OCI-LY7 (cell line): ENCODE measurements around the gene RHOU. TPM values are rescaled to one million over a fixed set of nuclear protein-coding genes. Genes with fewer than 3 reads are reported as not detected.

Experiments used
- BruUV-seq: library from RNA; stranded (reverse); fragments of 400-500 nt; replicated peaks from 2 replicates; lab custom pipeline; 2021; lab: Mats Ljungman, UMichigan
- CTCF ChIA-PET: fragments of 300-600 bp; sonication (Branson Sonifier 250); formaldehyde crosslinking; loops from one replicate; lab custom pipeline; 2022; ENCODE audit warnings: antibody characterized with exemption; ENCODE audit not compliant: unreplicated experiment; lab: Charles Lee
- POLR2A ChIA-PET: fragments of 300-600 bp; sonication (Branson Sonifier 250); formaldehyde crosslinking; loops from one replicate; lab custom pipeline; 2022; ENCODE audit warnings: antibody characterized with exemption; lab: Charles Lee
- DNase-seq: peaks from one replicate; pipeline ENCODE4 v3.0.0-alpha.2; 2015; ENCODE audit warnings: low spot score
- H2AFZ ChIP-seq: fragments of 200-600 bp; sonication (generic), shearing (Covaris generic); 2 replicates; pipeline ENCODE4 v1.6.1; 2014; ENCODE audit warnings: mild to moderate bottlenecking, antibody characterized with exemption, low read length, moderate library complexity
- H3K27ac ChIP-seq: fragments of 200-600 bp; sonication (generic); 2 replicates; pipeline ENCODE4 v1.5.1; 2014; ENCODE audit warnings: mixed run types, low read depth, mild to moderate bottlenecking, moderate library complexity, low read length, inconsistent platforms; ENCODE audit not compliant: poor library complexity, severe bottlenecking
- H3K36me3 ChIP-seq: fragments of 200-600 bp; sonication (generic); 2 replicates; pipeline ENCODE4 v1.6.1; 2014; ENCODE audit warnings: mild to moderate bottlenecking, antibody characterized with exemption, low read length, moderate library complexity, mixed read lengths; ENCODE audit not compliant: insufficient read depth
- H3K4me1 ChIP-seq: fragments of 200-600 bp; sonication (generic); 2 replicates; pipeline ENCODE4 v1.5.1; 2014; ENCODE audit warnings: mild to moderate bottlenecking, low read length; ENCODE audit not compliant: insufficient read depth, poor library complexity, severe bottlenecking
- H3K4me2 ChIP-seq: fragments of 200-600 bp; sonication (generic); 2 replicates; pipeline ENCODE4 v1.6.1; 2014; ENCODE audit warnings: mild to moderate bottlenecking, low read length
- H3K4me3 ChIP-seq: fragments of 200-600 bp; sonication (generic); 2 replicates; pipeline ENCODE4 v1.5.1; 2014; ENCODE audit warnings: mild to moderate bottlenecking, low read depth, low read length; ENCODE audit not compliant: poor library complexity, severe bottlenecking
- H3K79me2 ChIP-seq: fragments of 200-600 bp; sonication (generic); 2 replicates; pipeline ENCODE4 v1.6.1; 2016; ENCODE audit warnings: low read depth, mild to moderate bottlenecking, low read length, moderate library complexity, mixed read lengths; ENCODE audit not compliant: insufficient read depth
- H3K9me2 ChIP-seq: fragments of 200-600 bp; sonication (generic); 2 replicates; pipeline ENCODE4 v1.6.1; 2016; ENCODE audit warnings: mild to moderate bottlenecking, low read length, mixed read lengths; ENCODE audit not compliant: insufficient read depth
- H3K9me3 ChIP-seq: fragments of 200-600 bp; sonication (generic); 2 replicates; pipeline ENCODE4 v1.6.1; 2014; ENCODE audit warnings: mild to moderate bottlenecking, mixed run types, low read length, mixed read lengths
- H4K20me1 ChIP-seq: fragments of 200-600 bp; sonication (generic); 2 replicates; pipeline ENCODE4 v1.6.1; 2014; ENCODE audit warnings: mild to moderate bottlenecking, antibody characterized with exemption, low read length, moderate library complexity, mixed read lengths; ENCODE audit not compliant: insufficient read depth
- CTCF ChIP-seq: fragments of 200-600 bp; sonication (generic); conservative IDR thresholded peaks from 2 replicates; pipeline ENCODE4 v1.5.1; 2014; ENCODE audit warnings: mild to moderate bottlenecking, antibody characterized with exemption, low read length, moderate library complexity, mixed read lengths
- EZH2phosphoT487 ChIP-seq: fragments of 200-600 bp; sonication (generic); IDR thresholded peaks from 2 replicates; pipeline ENCODE4 v1.6.1; 2018; ENCODE audit warnings: low read depth, borderline replicate concordance, mild to moderate bottlenecking, mixed run types, antibody characterized with exemption, low read length, moderate library complexity, mixed read lengths
- intact Hi-C: fragments of 100-400 bp; cut with micrococcal nuclease; formaldehyde crosslinking; loops from one replicate; pipeline ENCODE4 v1.10.0; 2022; ENCODE audit not compliant: unreplicated experiment
- total RNA-seq, 2 experiments: library from RNA; depleted of rRNA in 1 of 2; stranded (reverse); fragments of >200 nt in 1 of 2; shearing (Covaris generic) in 1 of 2; gene quantifications; 2 replicates each; pipeline ENCODE4 v1.2.3, GENCODE V29; 2014 to 2022

RHOU gene
- total RNA-seq, 2 experiments from 2014 or later = not detected

DNA sequence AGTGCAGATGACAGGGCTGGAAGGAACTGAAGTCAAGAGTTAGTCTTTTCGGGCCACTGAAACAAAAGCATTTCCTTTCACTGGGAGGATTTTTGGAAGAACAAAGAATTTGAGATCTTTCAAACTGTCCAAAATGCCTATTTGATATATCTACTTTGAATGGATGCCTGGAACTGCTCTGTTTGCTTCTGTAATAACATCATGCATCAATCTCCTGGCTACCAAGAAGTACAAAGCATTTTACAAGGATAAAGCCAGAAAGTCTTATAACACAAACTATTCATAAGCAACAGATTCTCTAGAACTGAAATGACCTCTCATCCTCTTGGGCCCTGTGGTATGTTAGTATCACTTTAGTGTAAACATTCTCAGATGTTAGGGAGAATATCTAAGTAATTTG is 18.2 kb upstream of the RHOU start:
- Histone ChIP-seq H3K79me2 (no peaks in the 10 kb centered on the region), H3K4me3 (no peak overlapping the region), H4K20me1 (no peaks in the 10 kb centered on the region), H3K27ac (no peak overlapping the region), H3K36me3 (no peaks in the 10 kb centered on the region), H3K9me3 (no peaks in the 10 kb centered on the region), H2AFZ (no peak overlapping the region), H3K4me1 (no peaks in the 10 kb centered on the region), H3K9me2 (no peaks in the 10 kb centered on the region), H3K4me2 (no peak overlapping the region)
- BruUV-seq = no TSS peak
- CTCF ChIA-PET = no interaction called here
- intact Hi-C loops = no loop called here
- no peak for TF ChIP-seq CTCF
- POLR2A ChIA-PET = no interaction called here
- no peak for DNase-seq

- ChIA-PET POLR2A (no interaction called here), CTCF (interaction anchor here (0.6 kb wide), 1 partner anchor 153 kb away, joined by 3 read pairs; no protein-coding TSS in a partner anchor)
- Histone ChIP-seq H3K27ac (no peak overlapping the region), H3K79me2 (no peaks in the 10 kb centered on the region), H3K9me2 (no peaks in the 10 kb centered on the region), H4K20me1 (no peaks in the 10 kb centered on the region), H3K4me2 (no peak overlapping the region), H3K36me3 (no peaks in the 10 kb centered on the region), H3K4me3 (no peak overlapping the region), H2AFZ (no peak overlapping the region), H3K4me1 (no peaks in the 10 kb centered on the region), H3K9me3 (no peaks in the 10 kb centered on the region)
- TF ChIP-seq EZH2phosphoT487 (no peak), CTCF (no peak)
- intact Hi-C loops = no loop called here
- BruUV-seq = no TSS peak
- no peak for DNase-seq
Observed at GRCh38 chr1:228721407-228721806, 13.9 kb upstream of the RHOU start.

GRCh38 chr1:228723287-228723686 is 12.0 kb upstream of the RHOU start:
- ChIA-PET POLR2A (no interaction called here), CTCF (no interaction called here)
- intact Hi-C loops = no loop called here
- H3K36me3 ChIP-seq = no peaks in the 10 kb centered on the region
- TF ChIP-seq EZH2phosphoT487 = no peak
- TF ChIP-seq CTCF = no peak
- no peaks in the 10 kb centered on the region for H3K9me3 ChIP-seq
- no peak overlapping the region for H3K4me3 ChIP-seq
- H4K20me1 ChIP-seq = no peaks in the 10 kb centered on the region
- H3K4me2 ChIP-seq = no peak overlapping the region
- no peak overlapping the region for H3K27ac ChIP-seq
- no peaks in the 10 kb centered on the region for H3K79me2 ChIP-seq
- no peak for DNase-seq
- no peak overlapping the region for H2AFZ ChIP-seq
- no peaks in the 10 kb centered on the region for H3K9me2 ChIP-seq
- no peaks in the 10 kb centered on the region for H3K4me1 ChIP-seq
- no TSS peak for BruUV-seq
